Mesenchymal stem cell (in vitro differentiated cells and primary cell): Measurements from ENCODE around the gene TRIM3.

Experiments used
- DNase-seq: peaks from one replicate; pipeline ENCODE4 v3.0.0-alpha.2; 2013
- H2AFZ ChIP-seq: one replicate; pipeline ENCODE4 v1.6.1; 2013; ENCODE audit warnings: low read depth, mild to moderate bottlenecking, control low read depth, inconsistent platforms, low read length, moderate library complexity
- H2AK5ac ChIP-seq: 2 replicates; pipeline ENCODE4 v1.6.1; 2013; ENCODE audit warnings: low read length, moderate library complexity, mild to moderate bottlenecking, inconsistent platforms; ENCODE audit not compliant: severe bottlenecking
- H2BK120ac ChIP-seq: one replicate; pipeline ENCODE4 v1.6.1; 2013; ENCODE audit warnings: low read depth, mild to moderate bottlenecking, inconsistent platforms, low read length, moderate library complexity
- H2BK12ac ChIP-seq, 2 experiments: one replicate each; pipeline ENCODE4 v1.6.1; 2013; ENCODE audit warnings: inconsistent platforms in 2 of 2, low read length in 2 of 2, mild to moderate bottlenecking in 2 of 2, moderate library complexity in 2 of 2, control low read depth in 1 of 2
- H2BK15ac ChIP-seq: one replicate; pipeline ENCODE4 v1.6.1; 2013; ENCODE audit warnings: mild to moderate bottlenecking, low read depth, inconsistent platforms; ENCODE audit not compliant: poor library complexity, severe bottlenecking
- H2BK5ac ChIP-seq: 2 replicates; pipeline ENCODE4 v1.6.1; 2013; ENCODE audit warnings: low read depth, mild to moderate bottlenecking, low read length, control low read depth, inconsistent platforms; ENCODE audit not compliant: poor library complexity, severe bottlenecking
- H3K14ac ChIP-seq, 2 experiments: one replicate each; pipeline ENCODE4 v1.6.1; 2013; ENCODE audit warnings: inconsistent platforms in 2 of 2, low read length in 2 of 2, control low read depth in 1 of 2, mild to moderate bottlenecking in 1 of 2, moderate library complexity in 1 of 2
- H3K18ac ChIP-seq, 2 experiments: one replicate each; pipeline ENCODE4 v1.6.1; 2013; ENCODE audit warnings: inconsistent platforms in 2 of 2, low read length in 2 of 2, control low read depth in 1 of 2, low read depth in 1 of 2, mild to moderate bottlenecking in 1 of 2
- H3K23ac ChIP-seq, 2 experiments: one replicate each; pipeline ENCODE4 v1.6.1; 2013; ENCODE audit warnings: inconsistent platforms in 2 of 2, low read length in 2 of 2, mild to moderate bottlenecking in 2 of 2, moderate library complexity in 2 of 2, control low read depth in 1 of 2
- H3K27ac ChIP-seq: 2 replicates; pipeline ENCODE4 v1.5.1; 2013; ENCODE audit warnings: mild to moderate bottlenecking, moderate library complexity, low read length, control low read depth, inconsistent platforms; ENCODE audit not compliant: poor library complexity, severe bottlenecking
- H3K27me3 ChIP-seq, 2 experiments: 2 replicates each; pipeline versions ENCODE4 v1.6.1 to v1.7.0; 2013; ENCODE audit warnings: low read length in 2 of 2, mild to moderate bottlenecking in 2 of 2, moderate library complexity in 2 of 2, control low read depth in 1 of 2, inconsistent platforms in 1 of 2; ENCODE audit not compliant: control insufficient read depth in 1 of 2, insufficient read depth in 1 of 2
- H3K36me3 ChIP-seq, 2 experiments: 2 replicates each; pipeline versions ENCODE4 v1.6.1 to v1.7.0; 2013; ENCODE audit warnings: low read length in 2 of 2, control low read depth in 1 of 2, inconsistent platforms in 1 of 2, low read depth in 1 of 2, mild to moderate bottlenecking in 1 of 2; ENCODE audit not compliant: insufficient read depth in 2 of 2, control insufficient read depth in 1 of 2
- H3K4ac ChIP-seq, 2 experiments: one replicate each; pipeline ENCODE4 v1.6.1; 2013; ENCODE audit warnings: inconsistent platforms in 2 of 2, low read length in 2 of 2, mild to moderate bottlenecking in 2 of 2, moderate library complexity in 2 of 2, control low read depth in 1 of 2, low read depth in 1 of 2
- H3K4me1 ChIP-seq: 2 replicates; pipeline ENCODE4 v1.6.1; 2013; ENCODE audit warnings: low read depth, low read length, control low read depth; ENCODE audit not compliant: control insufficient read depth, insufficient read depth
- H3K4me2 ChIP-seq: 2 replicates; pipeline ENCODE4 v1.6.1; 2013; ENCODE audit warnings: low read length, mild to moderate bottlenecking, inconsistent platforms; ENCODE audit not compliant: poor library complexity, severe bottlenecking
- H3K4me3 ChIP-seq, 2 experiments: 2 replicates each; pipeline versions ENCODE4 v1.5.1 to v1.7.0; 2013; ENCODE audit warnings: low read length in 2 of 2, mild to moderate bottlenecking in 2 of 2, control low read depth in 1 of 2, low read depth in 1 of 2; ENCODE audit not compliant: insufficient read depth in 1 of 2
- H3K79me1 ChIP-seq: replicated peaks from 2 replicates; pipeline ENCODE4 v1.6.1; 2013; ENCODE audit warnings: mild to moderate bottlenecking, control low read depth, low read length, inconsistent platforms; ENCODE audit not compliant: poor library complexity, severe bottlenecking
- H3K9ac ChIP-seq: 2 replicates; pipeline ENCODE4 v1.7.0; 2013; ENCODE audit warnings: mild to moderate bottlenecking, low read length, moderate library complexity
- H3K9me3 ChIP-seq: 2 replicates; pipeline ENCODE4 v1.7.0; 2013; ENCODE audit warnings: mild to moderate bottlenecking, low read length; ENCODE audit not compliant: control insufficient read depth
- H4K8ac ChIP-seq: one replicate; pipeline ENCODE4 v1.6.1; 2013; ENCODE audit warnings: inconsistent platforms, mild to moderate bottlenecking, low read length, moderate library complexity
- H4K91ac ChIP-seq: one replicate; pipeline ENCODE4 v1.6.1; 2013; ENCODE audit warnings: mild to moderate bottlenecking, low read length, inconsistent platforms
- WGBS: methylation state at CpG from one replicate; pipeline ENCODE4 v1.1.7; 2013; ENCODE audit warnings: mixed read lengths; 5-methylcytosine and 5-hydroxymethylcytosine counted together

The TRIM3 gene

DNA sequence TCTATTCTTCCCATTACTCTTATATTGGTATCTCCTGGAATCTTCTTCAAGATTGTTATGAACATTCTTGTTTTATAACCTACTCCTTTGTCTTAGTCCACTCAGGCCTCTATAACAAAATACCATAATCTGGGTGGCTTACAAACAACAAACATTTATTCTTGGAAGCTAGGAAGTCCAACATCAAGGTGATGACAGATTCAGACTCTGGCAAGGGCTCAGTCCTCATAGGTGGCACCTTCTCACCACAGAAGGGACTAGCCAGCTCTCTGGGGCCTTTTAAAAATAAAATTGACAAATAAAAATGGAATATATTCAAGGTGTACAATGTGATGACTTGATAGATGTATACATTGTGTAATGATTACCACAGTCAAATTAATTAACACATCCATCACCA lies 43.1 kb upstream of the TRIM3 start:
- H3K9me3 ChIP-seq, result no peaks in the 10 kb centered on the region
- no peak overlapping the region for H2BK12ac ChIP-seq
- DNase-seq, result no peak
- H4K91ac ChIP-seq, result no peak overlapping the region
- no peak overlapping the region for H3K9ac ChIP-seq
- no peak overlapping the region for H3K4ac ChIP-seq
- H3K36me3 ChIP-seq, result peaks cover 9 to 75% of the 10 kb centered on the region in 2 experiments
- no peak overlapping the region for H2AFZ ChIP-seq
- H3K4me2 ChIP-seq, result no peak overlapping the region
- no peak overlapping the region for H3K4me3 ChIP-seq
- H2BK5ac ChIP-seq, result no peak overlapping the region
- H3K18ac ChIP-seq, result no peak overlapping the region
- H3K27me3 ChIP-seq, result no peaks in the 10 kb centered on the region
- H3K79me1 ChIP-seq, result no peaks in the 10 kb centered on the region
- H2BK15ac ChIP-seq, result no peak overlapping the region
- no peaks in the 10 kb centered on the region for H3K4me1 ChIP-seq
- no peak overlapping the region for H3K14ac ChIP-seq
- no peak overlapping the region for H4K8ac ChIP-seq
- no peak overlapping the region for H2BK120ac ChIP-seq
- H3K27ac ChIP-seq, result no peak overlapping the region
- H3K23ac ChIP-seq, result no peak overlapping the region
- H2AK5ac ChIP-seq, result no peak overlapping the region

DNA sequence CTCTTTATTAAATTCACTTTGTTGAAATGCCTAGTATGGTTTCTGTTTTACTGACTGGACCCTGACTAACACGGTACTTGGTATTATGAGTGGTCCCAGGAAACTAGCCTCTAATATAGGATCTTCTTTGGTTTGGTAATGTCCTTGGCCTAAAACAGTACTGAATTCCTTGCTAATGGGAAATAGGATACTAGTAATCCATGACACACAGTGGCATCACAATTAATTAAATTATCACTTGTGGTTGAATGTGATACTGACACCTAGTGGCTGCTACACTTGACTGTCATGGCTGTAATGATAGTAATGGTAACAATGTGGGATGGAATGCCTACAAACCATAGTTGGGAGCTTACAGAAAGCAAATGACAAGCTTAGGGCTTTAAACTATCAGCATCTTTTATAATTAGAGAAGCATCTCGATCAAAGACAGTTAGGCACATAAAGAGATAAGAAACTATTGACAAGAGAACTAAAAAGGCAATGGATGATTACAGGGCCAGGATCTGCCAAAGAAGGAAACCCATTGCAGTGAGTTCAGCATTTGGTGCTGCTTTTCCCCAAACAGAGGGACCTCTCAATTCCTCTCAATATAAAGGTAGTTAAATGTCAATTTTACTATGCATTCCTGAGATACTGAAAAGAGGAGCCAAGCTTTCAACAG lies 32.0 kb upstream of the TRIM3 start:
- no peak overlapping the region for H2BK5ac ChIP-seq
- H2BK120ac ChIP-seq, result no peak overlapping the region
- no peak overlapping the region for H3K4me3 ChIP-seq
- no peak overlapping the region for H4K91ac ChIP-seq
- 83% methylated on average over 1 of the region's 2 CpGs for WGBS
- H2AFZ ChIP-seq, result no peak overlapping the region
- H2AK5ac ChIP-seq, result no peak overlapping the region
- H3K79me1 ChIP-seq, result no peaks in the 10 kb centered on the region
- H3K36me3 ChIP-seq, result peaks cover 4 to 40% of the 10 kb centered on the region in 2 experiments
- H3K4ac ChIP-seq, result no peak overlapping the region
- DNase-seq, result peak; percentile 72
- H3K14ac ChIP-seq, result no peak overlapping the region
- H3K27ac ChIP-seq, result no peak overlapping the region
- H4K8ac ChIP-seq, result no peak overlapping the region
- H3K9me3 ChIP-seq, result no peaks in the 10 kb centered on the region
- no peak overlapping the region for H2BK12ac ChIP-seq
- H2BK15ac ChIP-seq, result no peak overlapping the region
- no peaks in the 10 kb centered on the region for H3K27me3 ChIP-seq
- no peaks in the 10 kb centered on the region for H3K4me1 ChIP-seq
- no peak overlapping the region for H3K18ac ChIP-seq
- H3K9ac ChIP-seq, result peak overlapping the region; percentile 47
- no peak overlapping the region for H3K4me2 ChIP-seq
- H3K23ac ChIP-seq, result no peak overlapping the region

DNA sequence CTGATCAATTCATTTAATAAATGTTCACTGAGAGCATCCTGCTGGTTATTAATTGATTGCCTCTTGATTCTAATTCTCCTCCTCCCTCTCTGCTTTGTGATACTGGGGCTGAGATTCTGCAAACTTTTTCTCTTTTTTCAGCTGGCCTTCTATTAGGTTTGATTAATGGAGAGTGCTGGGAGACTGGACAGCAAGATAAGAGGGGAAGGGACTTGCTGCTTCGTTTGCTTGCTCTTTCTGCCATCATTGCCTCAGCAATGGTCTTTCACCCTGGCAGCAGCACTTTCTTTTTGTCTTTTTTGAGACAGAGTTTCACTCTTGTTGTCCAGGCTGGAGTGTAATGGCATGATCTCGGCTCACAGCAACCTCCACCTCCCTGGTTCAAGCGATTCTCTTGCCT lies 30.4 kb upstream of the TRIM3 start:
- H3K4me2 ChIP-seq, result no peak overlapping the region
- no peak overlapping the region for H2BK12ac ChIP-seq
- H3K9ac ChIP-seq, result peak overlapping the region; percentile 27
- H2BK15ac ChIP-seq, result no peak overlapping the region
- peaks cover 4 to 33% of the 10 kb centered on the region in 2 experiments for H3K36me3 ChIP-seq
- H3K4ac ChIP-seq, result no peak overlapping the region
- H3K9me3 ChIP-seq, result no peaks in the 10 kb centered on the region
- no peak overlapping the region for H3K27ac ChIP-seq
- H3K14ac ChIP-seq, result no peak overlapping the region
- no peak overlapping the region for H3K4me3 ChIP-seq
- no peak overlapping the region for H2AK5ac ChIP-seq
- no peak overlapping the region for H2BK5ac ChIP-seq
- no peaks in the 10 kb centered on the region for H3K27me3 ChIP-seq
- H2AFZ ChIP-seq, result no peak overlapping the region
- H2BK120ac ChIP-seq, result no peak overlapping the region
- no peak overlapping the region for H3K18ac ChIP-seq
- 93% methylated on average over 3 of the region's 3 CpGs for WGBS
- H3K4me1 ChIP-seq, result no peaks in the 10 kb centered on the region
- no peak for DNase-seq
- H3K23ac ChIP-seq, result no peak overlapping the region
- no peak overlapping the region for H4K8ac ChIP-seq
- no peaks in the 10 kb centered on the region for H3K79me1 ChIP-seq
- H4K91ac ChIP-seq, result no peak overlapping the region

DNA sequence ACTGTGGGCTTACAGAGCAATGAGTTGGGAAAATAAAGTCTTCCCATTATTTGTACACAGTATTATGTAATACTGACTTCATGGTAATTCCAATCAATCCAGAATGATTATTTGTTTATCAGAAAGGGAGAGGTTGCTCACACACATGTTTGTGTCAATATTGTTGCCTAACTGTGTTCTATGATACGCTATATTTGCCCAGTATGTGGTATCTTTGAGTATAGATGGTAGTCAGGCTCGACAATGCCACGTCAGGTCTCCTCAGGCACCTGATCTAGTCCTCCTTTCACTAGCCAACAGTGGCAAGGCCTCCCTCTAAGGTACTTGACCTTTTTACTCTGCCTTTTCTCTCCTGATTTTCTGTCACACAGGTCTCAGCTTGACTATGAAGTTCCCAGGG lies 28.6 kb upstream of the TRIM3 start:
- 97% methylated on average over 3 of the region's 3 CpGs for WGBS
- no peak overlapping the region for H3K4me2 ChIP-seq

More for the DNA sequence above, 28.6 kb upstream of the TRIM3 start:
- no peaks in the 10 kb centered on the region for H3K4me1 ChIP-seq
- H3K27me3 ChIP-seq, result no peaks in the 10 kb centered on the region
- H3K4ac ChIP-seq, result no peak overlapping the region
- H2BK5ac ChIP-seq, result no peak overlapping the region
- no peak overlapping the region for H3K9ac ChIP-seq
- no peak overlapping the region for H3K14ac ChIP-seq
- H3K27ac ChIP-seq, result no peak overlapping the region
- no peak overlapping the region for H2BK12ac ChIP-seq
- no peak overlapping the region for H4K91ac ChIP-seq
- H2BK15ac ChIP-seq, result no peak overlapping the region
- H3K9me3 ChIP-seq, result no peaks in the 10 kb centered on the region
- no peak overlapping the region for H3K18ac ChIP-seq
- peaks cover 14 to 23% of the 10 kb centered on the region in 2 experiments for H3K36me3 ChIP-seq
- H3K23ac ChIP-seq, result no peak overlapping the region
- H3K4me3 ChIP-seq, result no peak overlapping the region
- no peak overlapping the region for H2AK5ac ChIP-seq
- no peak overlapping the region for H2BK120ac ChIP-seq
- no peak overlapping the region for H4K8ac ChIP-seq
- no peak overlapping the region for H2AFZ ChIP-seq
- DNase-seq, result no peak
- H3K79me1 ChIP-seq, result no peaks in the 10 kb centered on the region
